ENCODE results near the gene SPIB. TPM values are rescaled to one million over a fixed set of nuclear protein-coding genes. Genes with fewer than 3 reads are reported as not detected.

SPIB gene
- total and polyA plus RNA-seq, 11 donors, result 0.10 to 0.53 (median 0.16) TPM; not detected in 8

DNA sequence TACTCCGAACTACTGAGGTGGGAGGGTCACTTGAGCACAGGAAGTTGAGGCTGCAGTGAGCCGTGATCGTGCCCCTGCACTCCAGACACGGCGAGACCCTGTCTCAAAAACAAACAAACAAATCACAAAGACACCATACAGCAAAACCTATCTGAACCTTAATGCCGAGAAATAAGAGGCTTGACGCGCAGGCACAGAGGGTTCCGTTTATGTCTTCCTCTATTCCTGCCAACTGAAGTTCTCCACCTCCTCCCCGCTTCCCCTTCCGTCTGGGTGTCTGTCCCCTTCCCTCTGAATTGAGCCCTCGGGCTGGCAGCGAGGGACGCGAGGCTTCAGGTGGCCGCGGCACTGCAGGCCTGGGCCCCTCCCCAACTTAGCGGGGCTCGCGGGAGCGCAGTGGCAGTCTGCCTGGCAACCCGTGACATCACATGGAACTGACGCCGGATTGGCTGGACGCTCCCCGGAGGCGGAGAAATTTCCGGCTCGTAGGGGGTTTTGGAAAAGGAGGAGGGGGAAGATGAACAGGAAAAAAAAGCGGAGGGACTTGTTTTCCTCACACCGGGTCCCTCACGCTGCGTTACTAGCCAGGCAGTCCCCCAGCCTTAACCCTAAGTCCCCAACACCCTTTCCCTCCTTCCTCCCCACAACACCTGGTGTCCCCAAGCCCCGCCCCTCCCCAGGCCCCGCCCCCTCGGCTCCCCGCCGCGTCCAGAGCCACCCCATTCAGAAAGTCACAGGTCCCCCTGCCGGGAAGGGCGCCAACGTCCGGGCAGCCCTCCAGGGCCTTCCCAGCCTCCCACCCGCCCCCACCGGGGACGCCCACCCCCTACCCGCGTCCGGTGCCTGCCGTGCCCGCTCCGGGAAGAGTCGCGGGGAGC lies 12.8 kb downstream of the SPIB start:
- Histone ChIP-seq H3K9me3 (no peaks in the 10 kb centered on the region), H3K4me3 (peak overlapping the region; percentile 42 to 88 (median 65)), H3K36me3 (no peaks in the 10 kb centered on the region), H3K27ac (peak overlapping the region in 11 of 12 donors; percentile 2 to 90 (median 55)), H3K4me1 (peaks cover 0 to 30% (median 12%) of the 10 kb centered on the region in 12 donors), H3K27me3 (peaks cover 0 to 23% (median 11%) of the 10 kb centered on the region in 9 donors)
- ATAC-seq (peak; percentile 87 to 95 (median 91)), DNase-seq (peak; percentile 77 to 91 (median 85))
- TF ChIP-seq, protein P1, sequence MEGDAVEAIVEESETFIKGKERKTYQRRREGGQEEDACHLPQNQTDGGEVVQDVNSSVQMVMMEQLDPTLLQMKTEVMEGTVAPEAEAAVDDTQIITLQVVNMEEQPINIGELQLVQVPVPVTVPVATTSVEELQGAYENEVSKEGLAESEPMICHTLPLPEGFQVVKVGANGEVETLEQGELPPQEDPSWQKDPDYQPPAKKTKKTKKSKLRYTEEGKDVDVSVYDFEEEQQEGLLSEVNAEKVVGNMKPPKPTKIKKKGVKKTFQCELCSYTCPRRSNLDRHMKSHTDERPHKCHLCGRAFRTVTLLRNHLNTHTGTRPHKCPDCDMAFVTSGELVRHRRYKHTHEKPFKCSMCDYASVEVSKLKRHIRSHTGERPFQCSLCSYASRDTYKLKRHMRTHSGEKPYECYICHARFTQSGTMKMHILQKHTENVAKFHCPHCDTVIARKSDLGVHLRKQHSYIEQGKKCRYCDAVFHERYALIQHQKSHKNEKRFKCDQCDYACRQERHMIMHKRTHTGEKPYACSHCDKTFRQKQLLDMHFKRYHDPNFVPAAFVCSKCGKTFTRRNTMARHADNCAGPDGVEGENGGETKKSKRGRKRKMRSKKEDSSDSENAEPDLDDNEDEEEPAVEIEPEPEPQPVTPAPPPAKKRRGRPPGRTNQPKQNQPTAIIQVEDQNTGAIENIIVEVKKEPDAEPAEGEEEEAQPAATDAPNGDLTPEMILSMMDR (IDR thresholded peaks at IDR 0.05), result no peak
- no peak for TF ChIP-seq POLR2A (IDR thresholded peaks at IDR 0.05)
- intact Hi-C loops (cut with DNase I), result no loop called here
- 2 to 4% (median 3%) methylated on average over 35 to 54 of the region's 54 CpGs for WGBS, 4 donors

DNA sequence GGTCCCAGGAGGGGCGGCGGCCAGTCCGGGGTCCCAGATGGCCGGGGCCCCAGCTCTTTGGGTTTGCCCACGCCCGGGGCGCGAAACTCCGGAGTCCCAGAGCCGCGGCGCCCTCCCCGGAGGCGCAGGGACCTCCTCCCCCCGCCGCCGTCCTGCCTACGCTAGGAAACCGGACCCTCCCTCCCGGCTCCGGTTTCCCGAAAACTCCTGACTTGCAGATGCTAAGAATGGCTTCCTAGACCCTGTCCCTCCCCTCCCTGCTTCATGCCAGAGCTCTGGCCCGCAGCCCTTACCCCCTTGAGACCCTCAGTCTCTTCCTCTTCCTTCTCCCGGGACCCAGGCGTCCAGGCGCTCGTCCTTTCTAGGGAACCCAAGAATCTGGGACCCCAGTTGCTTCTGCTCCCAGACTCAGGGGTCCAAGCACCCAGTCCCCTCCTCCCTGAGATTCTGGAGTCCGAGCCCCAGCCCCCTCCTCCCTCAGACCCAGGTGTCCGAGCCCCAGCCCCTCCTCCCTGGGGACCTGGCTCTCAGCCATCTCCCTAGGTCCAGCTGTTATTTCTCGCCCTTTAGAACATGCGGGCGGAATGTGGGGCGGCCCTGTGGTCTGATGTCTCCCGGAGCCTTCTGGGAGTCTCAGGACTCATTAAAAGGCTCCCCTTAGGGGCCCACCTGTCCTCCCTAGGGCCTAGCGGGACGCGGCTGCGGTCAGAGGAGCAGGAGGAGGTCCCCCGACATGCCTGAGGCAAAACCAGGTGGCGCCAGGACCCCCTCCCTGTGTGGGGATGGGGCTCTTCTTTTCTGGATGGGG lies 13.7 kb downstream of the SPIB start, which contains the start of gene MYBPC2:
Gene MYBPC2, plus strand, starts transcription at position 672 of the 808 bp plus-strand sequence. Its CDS starts 62 bp downstream, at position 734.
- peak within 1 kb of the TSS in 10 of 12 donors; percentile 3 to 90 (median 57) for H3K27ac ChIP-seq
- DNase-seq, result peak in 1 of 5 donors; percentile 35
- intact Hi-C loops (cut with DNase I), result no loop called here

DNA sequence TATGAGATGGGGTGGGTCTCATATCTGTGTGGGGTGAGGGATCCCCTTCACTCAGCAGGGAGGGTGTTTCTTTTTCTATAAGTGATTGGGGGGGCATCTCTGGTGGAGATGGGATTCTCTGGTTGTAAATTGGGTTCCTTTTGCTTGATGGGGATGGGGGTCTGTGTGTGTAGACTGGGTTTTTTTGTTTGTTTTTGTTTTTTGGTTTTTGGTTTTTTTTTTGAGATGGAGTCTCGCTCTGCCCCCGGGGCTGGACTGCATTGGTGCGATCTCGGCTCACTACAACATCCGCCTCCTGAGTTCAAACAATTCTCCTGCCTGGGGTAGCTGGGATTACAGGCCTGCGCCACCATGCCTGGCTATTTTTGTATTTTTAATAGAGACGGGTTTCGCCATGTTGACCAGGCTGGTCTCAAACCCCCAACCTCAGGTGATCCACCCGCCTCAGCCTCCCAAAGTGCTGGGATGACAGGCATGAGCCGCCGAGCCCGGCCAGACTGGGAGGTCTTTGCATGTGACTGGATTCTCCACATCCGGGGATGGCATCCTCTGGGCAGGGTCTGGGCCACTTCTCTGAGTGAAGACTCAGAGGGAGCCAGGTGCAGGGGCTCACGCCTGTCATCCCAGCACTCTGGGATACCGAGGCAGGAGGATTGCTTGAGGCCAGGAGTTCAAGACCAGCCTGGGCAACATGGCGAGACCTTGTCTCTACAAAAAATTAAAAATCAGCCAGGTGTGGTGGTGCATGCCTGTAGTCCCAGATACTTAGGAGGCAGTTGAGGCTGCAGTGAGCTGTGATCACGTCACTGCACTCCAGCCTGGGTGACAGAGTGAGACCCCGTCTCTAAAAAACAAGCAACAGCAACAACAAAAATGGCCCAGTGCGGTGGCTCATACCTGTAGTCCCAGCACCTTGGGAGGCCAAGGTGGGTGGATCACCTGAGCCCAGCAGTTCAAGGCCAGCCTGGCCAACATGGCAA lies 14.8 kb downstream of the SPIB start:
- intact Hi-C loops (cut with DNase I), result no loop called here
- no peak for ATAC-seq
- Histone ChIP-seq H3K36me3 (no peaks in the 10 kb centered on the region), H3K4me3 (no peak overlapping the region), H3K27me3 (peaks cover 0 to 19% (median 11%) of the 10 kb centered on the region in 9 donors), H3K4me1 (peaks cover 0 to 20% (median 10%) of the 10 kb centered on the region in 12 donors), H3K9me3 (no peaks in the 10 kb centered on the region), H3K27ac (no peak overlapping the region)
- 65 to 69% (median 68%) methylated on average over 17 to 19 of the region's 19 CpGs for WGBS, 4 donors
- DNase-seq, result no peak
- TF ChIP-seq, protein P1 (IDR thresholded peaks at IDR 0.05), result no peak
- no peak for TF ChIP-seq POLR2A (IDR thresholded peaks at IDR 0.05)

More for the DNA sequence above, 13.7 kb downstream of the SPIB start, which contains the start of gene MYBPC2:
- 4 to 5% (median 5%) methylated on average over 18 to 40 of the region's 40 CpGs for WGBS, 4 donors
- Histone ChIP-seq H3K4me1 (peaks cover 0 to 30% (median 12%) of the 10 kb centered on the region in 12 donors), H3K9me3 (no peaks in the 10 kb centered on the region), H3K27me3 (peaks cover 0 to 23% (median 11%) of the 10 kb centered on the region in 9 donors), H3K4me3 (peak within 1 kb of the TSS; percentile 42 to 88 (median 65)), H3K36me3 (no peaks in the 10 kb centered on the region)
- peak in 1 of 4 donors; percentile 4 for ATAC-seq
- no peak for TF ChIP-seq POLR2A (IDR thresholded peaks at IDR 0.05)
- TF ChIP-seq, protein P1 (IDR thresholded peaks at IDR 0.05), result no peak

Measured in heart left ventricle (tissue), 16 donors.